Measurements from ENCODE around the gene KDM2A. TPM values are rescaled to one million over a fixed set of nuclear protein-coding genes. Genes with fewer than 3 reads are reported as not detected.

The KDM2A gene
- total RNA-seq, 1 experiment from 2014 or later = 121 TPM

DNA sequence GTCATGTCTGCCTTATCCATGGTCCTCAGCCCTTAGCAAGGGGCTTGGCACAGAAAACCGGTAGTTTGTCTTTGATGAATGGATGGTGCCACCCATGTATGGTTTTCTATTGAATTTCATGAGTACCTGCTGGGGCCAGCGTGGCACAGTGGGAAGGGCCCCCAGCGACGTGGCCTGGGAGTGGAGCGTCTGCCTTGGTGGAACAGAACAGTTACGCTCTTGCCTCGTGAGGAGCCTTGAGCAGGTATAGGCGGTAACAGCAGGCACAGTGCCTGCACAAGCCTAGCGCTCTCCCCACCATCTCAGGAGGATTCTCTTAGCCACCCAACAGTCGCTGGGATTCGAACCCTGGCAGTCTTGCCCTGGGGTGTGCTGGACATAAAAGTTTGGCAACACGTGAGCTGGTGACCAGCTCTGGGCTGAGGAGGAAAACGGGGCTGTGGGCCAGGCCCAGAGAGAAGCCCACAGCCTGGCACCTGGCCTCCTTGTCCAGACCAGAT, 181.2 kb downstream of the KDM2A start:
- Histone ChIP-seq H3K4me1 (ENCODE audit: insufficient read depth, low read length, poor library complexity, severe bottlenecking) (peaks cover 10% of the 10 kb centered on the region), H3K27ac (ENCODE audit: low read depth, low read length, poor library complexity, severe bottlenecking) (no peak overlapping the region), H3K4me3 (ENCODE audit: low read depth, low read length, poor library complexity, severe bottlenecking) (no peak overlapping the region), H3K9me3 (ENCODE audit: low read depth, low read length, poor library complexity, severe bottlenecking) (peaks cover 9% of the 10 kb centered on the region), H3K36me3 (ENCODE audit: insufficient read depth, low read length, poor library complexity, severe bottlenecking) (peaks cover 68% of the 10 kb centered on the region), H3K27me3 (replicated peaks; ENCODE audit: insufficient read depth, low read depth, low read length, poor library complexity) (no peaks in the 10 kb centered on the region)
- intact Hi-C loops (cut with micrococcal nuclease; ENCODE audit: unreplicated experiment) = no loop called here
- TF ChIP-seq, protein P1, sequence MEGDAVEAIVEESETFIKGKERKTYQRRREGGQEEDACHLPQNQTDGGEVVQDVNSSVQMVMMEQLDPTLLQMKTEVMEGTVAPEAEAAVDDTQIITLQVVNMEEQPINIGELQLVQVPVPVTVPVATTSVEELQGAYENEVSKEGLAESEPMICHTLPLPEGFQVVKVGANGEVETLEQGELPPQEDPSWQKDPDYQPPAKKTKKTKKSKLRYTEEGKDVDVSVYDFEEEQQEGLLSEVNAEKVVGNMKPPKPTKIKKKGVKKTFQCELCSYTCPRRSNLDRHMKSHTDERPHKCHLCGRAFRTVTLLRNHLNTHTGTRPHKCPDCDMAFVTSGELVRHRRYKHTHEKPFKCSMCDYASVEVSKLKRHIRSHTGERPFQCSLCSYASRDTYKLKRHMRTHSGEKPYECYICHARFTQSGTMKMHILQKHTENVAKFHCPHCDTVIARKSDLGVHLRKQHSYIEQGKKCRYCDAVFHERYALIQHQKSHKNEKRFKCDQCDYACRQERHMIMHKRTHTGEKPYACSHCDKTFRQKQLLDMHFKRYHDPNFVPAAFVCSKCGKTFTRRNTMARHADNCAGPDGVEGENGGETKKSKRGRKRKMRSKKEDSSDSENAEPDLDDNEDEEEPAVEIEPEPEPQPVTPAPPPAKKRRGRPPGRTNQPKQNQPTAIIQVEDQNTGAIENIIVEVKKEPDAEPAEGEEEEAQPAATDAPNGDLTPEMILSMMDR (conservative IDR thresholded peaks at IDR 0.05; ENCODE audit: low read depth, low read length) = no peak
- TF ChIP-seq EZH2 (IDR thresholded peaks at IDR 0.05; ENCODE audit: borderline replicate concordance, low read depth, low read length, poor library complexity, severe bottlenecking) = no peak
- BruUV-seq (replicated peaks) = no TSS peak
- DNase-seq (ENCODE audit: low spot score) = no peak
- ChIA-PET POLR2A (ENCODE audit: low non-redundant PET) (no interaction called here), CTCF (no interaction called here)

DNA sequence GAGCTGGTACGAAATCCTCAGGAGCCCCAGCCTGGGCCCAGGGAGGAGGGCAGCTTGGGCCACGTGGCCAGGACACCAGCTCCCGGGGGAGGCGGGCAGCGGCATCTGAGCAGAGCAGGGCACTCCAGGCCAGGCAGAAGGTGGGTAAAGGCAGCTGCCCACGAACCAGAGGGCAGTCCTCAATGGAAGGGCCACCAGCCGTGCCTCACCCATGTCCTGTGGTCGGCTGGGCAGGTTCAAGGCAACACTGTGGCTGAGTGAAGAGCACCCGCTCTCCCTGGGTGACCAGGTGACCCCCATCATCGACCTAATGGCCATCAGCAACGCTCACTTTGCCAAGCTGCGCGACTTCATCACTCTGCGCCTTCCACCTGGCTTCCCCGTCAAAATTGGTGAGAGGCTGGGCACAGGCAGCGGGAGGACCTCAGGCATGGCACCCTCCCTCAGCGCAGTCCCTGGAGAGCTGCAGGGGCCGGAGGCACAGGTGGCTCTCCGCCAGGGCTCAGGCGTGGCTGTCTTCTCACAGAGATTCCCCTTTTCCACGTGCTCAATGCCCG, 181.8 kb downstream of the KDM2A start:
- Histone ChIP-seq H3K27ac (ENCODE audit: low read depth, low read length, poor library complexity, severe bottlenecking) (no peak overlapping the region), H3K4me1 (ENCODE audit: insufficient read depth, low read length, poor library complexity, severe bottlenecking) (peaks cover 10% of the 10 kb centered on the region), H3K27me3 (replicated peaks; ENCODE audit: insufficient read depth, low read depth, low read length, poor library complexity) (no peaks in the 10 kb centered on the region), H3K4me3 (ENCODE audit: low read depth, low read length, poor library complexity, severe bottlenecking) (no peak overlapping the region), H3K9me3 (ENCODE audit: low read depth, low read length, poor library complexity, severe bottlenecking) (peaks cover 4% of the 10 kb centered on the region), H3K36me3 (ENCODE audit: insufficient read depth, low read length, poor library complexity, severe bottlenecking) (peaks cover 62% of the 10 kb centered on the region)
- BruUV-seq (replicated peaks) = no TSS peak
- ChIA-PET POLR2A (ENCODE audit: low non-redundant PET) (interaction anchor here (0.5 kb wide), 1 partner anchor 30 kb away, joined by 3 read pairs; no protein-coding TSS in a partner anchor), CTCF (no interaction called here)
- intact Hi-C loops (cut with micrococcal nuclease; ENCODE audit: unreplicated experiment) = no loop called here
- DNase-seq (ENCODE audit: low spot score) = no peak
- TF ChIP-seq, protein P1 (conservative IDR thresholded peaks at IDR 0.05; ENCODE audit: low read depth, low read length) = no peak
- no peak for TF ChIP-seq EZH2 (IDR thresholded peaks at IDR 0.05; ENCODE audit: borderline replicate concordance, low read depth, low read length, poor library complexity, severe bottlenecking)

GRCh38 chr11:67301313-67301921, 182.4 kb downstream of the KDM2A start:
- H3K27ac ChIP-seq (ENCODE audit: low read depth, low read length, poor library complexity, severe bottlenecking) = peak overlapping the region; percentile 72
- intact Hi-C loops (cut with micrococcal nuclease; ENCODE audit: unreplicated experiment) = no loop called here
- ChIA-PET CTCF (no interaction called here), POLR2A (ENCODE audit: low non-redundant PET) (interaction anchor here (0.5 to 0.6 kb wide), 2 partner anchors 31 to 100 kb away, joined by 3 to 7 read pairs; partner anchors contain the start of gene PPP1CA)
- no peaks in the 10 kb centered on the region for H3K27me3 ChIP-seq (replicated peaks; ENCODE audit: insufficient read depth, low read depth, low read length, poor library complexity)
- TF ChIP-seq EZH2 (IDR thresholded peaks at IDR 0.05; ENCODE audit: borderline replicate concordance, low read depth, low read length, poor library complexity, severe bottlenecking) = no peak
- TF ChIP-seq, protein P1 (conservative IDR thresholded peaks at IDR 0.05; ENCODE audit: low read depth, low read length) = no peak
- H3K36me3 ChIP-seq (ENCODE audit: insufficient read depth, low read length, poor library complexity, severe bottlenecking) = peaks cover 56% of the 10 kb centered on the region
- H3K4me3 ChIP-seq (ENCODE audit: low read depth, low read length, poor library complexity, severe bottlenecking) = no peak overlapping the region
- no peaks in the 10 kb centered on the region for H3K9me3 ChIP-seq (ENCODE audit: low read depth, low read length, poor library complexity, severe bottlenecking)
- BruUV-seq (replicated peaks) = no TSS peak
- H3K4me1 ChIP-seq (ENCODE audit: insufficient read depth, low read length, poor library complexity, severe bottlenecking) = peaks cover 10% of the 10 kb centered on the region
- DNase-seq (ENCODE audit: low spot score) = no peak
